Measurements from ENCODE around the gene CCDC85A.

CCDC85A gene

GRCh38 chr2:56167616-56168562, 15.9 kb upstream of the CCDC85A start:
- no peak for DNase-seq (ENCODE audit: low spot score)
- CTCF ChIA-PET, result interaction anchor here (1.2 kb wide), 1 partner anchor 16 kb away, joined by 3 read pairs; the partner anchor contains the start of gene CCDC85A
- POLR2A ChIA-PET (ENCODE audit: low non-redundant PET), result no interaction called here
- TF ChIP-seq, protein P1, sequence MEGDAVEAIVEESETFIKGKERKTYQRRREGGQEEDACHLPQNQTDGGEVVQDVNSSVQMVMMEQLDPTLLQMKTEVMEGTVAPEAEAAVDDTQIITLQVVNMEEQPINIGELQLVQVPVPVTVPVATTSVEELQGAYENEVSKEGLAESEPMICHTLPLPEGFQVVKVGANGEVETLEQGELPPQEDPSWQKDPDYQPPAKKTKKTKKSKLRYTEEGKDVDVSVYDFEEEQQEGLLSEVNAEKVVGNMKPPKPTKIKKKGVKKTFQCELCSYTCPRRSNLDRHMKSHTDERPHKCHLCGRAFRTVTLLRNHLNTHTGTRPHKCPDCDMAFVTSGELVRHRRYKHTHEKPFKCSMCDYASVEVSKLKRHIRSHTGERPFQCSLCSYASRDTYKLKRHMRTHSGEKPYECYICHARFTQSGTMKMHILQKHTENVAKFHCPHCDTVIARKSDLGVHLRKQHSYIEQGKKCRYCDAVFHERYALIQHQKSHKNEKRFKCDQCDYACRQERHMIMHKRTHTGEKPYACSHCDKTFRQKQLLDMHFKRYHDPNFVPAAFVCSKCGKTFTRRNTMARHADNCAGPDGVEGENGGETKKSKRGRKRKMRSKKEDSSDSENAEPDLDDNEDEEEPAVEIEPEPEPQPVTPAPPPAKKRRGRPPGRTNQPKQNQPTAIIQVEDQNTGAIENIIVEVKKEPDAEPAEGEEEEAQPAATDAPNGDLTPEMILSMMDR (conservative IDR thresholded peaks at IDR 0.05; ENCODE audit: low read depth), result no peak
- H3K27ac ChIP-seq, result no peak overlapping the region

GRCh38 chr2:56169521-56169920, 14.3 kb upstream of the CCDC85A start:
- ChIA-PET POLR2A (ENCODE audit: low non-redundant PET) (interaction anchor here (0.7 kb wide), 1 partner anchor 12 kb away, joined by 3 read pairs; no protein-coding TSS in a partner anchor), CTCF (no interaction called here)
- TF ChIP-seq, protein P1 (conservative IDR thresholded peaks at IDR 0.05; ENCODE audit: low read depth), result no peak
- no peak overlapping the region for H3K27ac ChIP-seq
- no peak for DNase-seq (ENCODE audit: low spot score)

DNA sequence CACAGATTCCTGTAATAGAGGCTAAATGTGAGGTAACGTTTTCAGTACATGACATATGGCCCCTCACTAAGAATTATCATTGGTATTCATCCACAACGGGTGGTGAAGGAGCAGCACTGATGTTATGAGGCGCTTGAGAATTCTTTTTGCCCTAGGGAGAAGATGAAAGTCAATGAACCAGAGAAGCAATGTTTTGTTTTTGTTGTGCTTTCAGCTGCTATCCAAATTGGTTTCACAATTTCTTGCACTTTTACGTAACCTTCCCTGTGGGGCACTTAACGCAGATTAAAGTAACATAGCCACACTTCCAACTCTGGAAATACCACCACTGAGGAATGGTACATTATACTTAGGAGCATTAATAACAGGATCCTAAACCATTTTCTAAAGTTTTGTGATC, 13.3 kb upstream of the CCDC85A start:
- no peak overlapping the region for H3K27ac ChIP-seq
- CTCF ChIA-PET, result no interaction called here
- TF ChIP-seq, protein P1 (conservative IDR thresholded peaks at IDR 0.05; ENCODE audit: low read depth), result no peak
- DNase-seq (ENCODE audit: low spot score), result no peak
- POLR2A ChIA-PET (ENCODE audit: low non-redundant PET), result no interaction called here

DNA sequence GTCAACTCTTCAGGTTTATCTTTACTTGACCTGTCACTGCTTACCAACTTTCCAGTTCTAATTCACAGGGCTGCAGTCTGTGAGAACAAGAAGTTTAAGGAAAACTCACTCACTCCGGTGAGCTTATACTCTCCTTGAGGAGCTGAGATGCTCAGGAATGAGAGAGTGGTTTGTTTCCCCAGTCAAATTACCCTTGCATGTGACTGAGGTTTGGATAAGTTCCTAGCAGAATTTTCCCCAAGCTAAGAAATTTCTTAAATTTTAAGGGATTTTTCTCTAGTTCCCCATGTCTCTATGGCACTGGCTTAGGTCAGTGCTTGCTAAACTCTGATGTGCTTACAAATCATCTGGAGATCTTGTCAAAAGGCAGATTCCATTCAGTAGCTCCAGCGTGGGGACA, 12.8 kb upstream of the CCDC85A start:
- no peak for DNase-seq (ENCODE audit: low spot score)
- POLR2A ChIA-PET (ENCODE audit: low non-redundant PET), result no interaction called here
- CTCF ChIA-PET, result interaction anchor here (1.3 kb wide), 1 partner anchor 410 kb away, joined by 3 read pairs; no protein-coding TSS in a partner anchor
- H3K27ac ChIP-seq, result no peak overlapping the region
- TF ChIP-seq, protein P1 (conservative IDR thresholded peaks at IDR 0.05; ENCODE audit: low read depth), result no peak

- TF ChIP-seq, protein P1 (conservative IDR thresholded peaks at IDR 0.05; ENCODE audit: low read depth), result no peak
- CTCF ChIA-PET, result no interaction called here
- H3K27ac ChIP-seq, result no peak overlapping the region
- DNase-seq (ENCODE audit: low spot score), result no peak
- POLR2A ChIA-PET (ENCODE audit: low non-redundant PET), result no interaction called here
Observed at GRCh38 chr2:56175779-56176178, 8.0 kb upstream of the CCDC85A start.

GRCh38 chr2:56177420-56178220, 6.2 kb upstream of the CCDC85A start:
- no peak overlapping the region for H3K27ac ChIP-seq
- TF ChIP-seq, protein P1 (conservative IDR thresholded peaks at IDR 0.05; ENCODE audit: low read depth), result no peak
- DNase-seq (ENCODE audit: low spot score), result no peak
- ChIA-PET POLR2A (ENCODE audit: low non-redundant PET) (no interaction called here), CTCF (interaction anchor here (1.0 kb wide), 1 partner anchor 14 kb away, joined by 4 read pairs; no protein-coding TSS in a partner anchor)

Measured in RWPE1 (cell line).